OCI-LY3 (cell line): ENCODE results near the gene SP8.
"Not testable (repeated sequence)": the region's sequence is repeated elsewhere in the genome, so short reads cannot be mapped to it uniquely, and the experiment has no call there.

Experiments
- H2AFZ ChIP-seq: fragments of 200-600, 300-600 bp; shearing (Covaris generic); 2 replicates; pipeline ENCODE4 v1.6.0; 2014; ENCODE audit warnings: antibody characterized with exemption, low read depth, low read length
- H3K27ac ChIP-seq: fragments of 200-600, 300-600 bp; sonication (generic); 2 replicates; pipeline ENCODE4 v1.5.1; 2014; ENCODE audit warnings: mild to moderate bottlenecking, low read length, moderate library complexity, mixed read lengths
- H3K27me3 ChIP-seq: fragments of 200-600, 300-600 bp; sonication (generic); 2 replicates; pipeline ENCODE4 v1.6.1; 2014; ENCODE audit warnings: low read depth, low read length, mixed read lengths
- H3K36me3 ChIP-seq: fragments of 200-600, 300-600 bp; sonication (generic); replicated peaks from 2 replicates; pipeline ENCODE3; 2014; ENCODE audit warnings: low read depth, low read length, mixed read lengths
- H3K4me1 ChIP-seq: fragments of 300-600, 200-600 bp; sonication (generic); 2 replicates; pipeline ENCODE4 v1.6.1; 2014; ENCODE audit warnings: low read length, mixed read lengths
- H3K4me2 ChIP-seq: fragments of 200-600, 300-600 bp; sonication (generic); 2 replicates; pipeline ENCODE4 v1.6.1; 2014; ENCODE audit warnings: low read length, mixed read lengths
- H3K4me3 ChIP-seq: fragments of 300-600, 200-600 bp; sonication (generic); 2 replicates; pipeline ENCODE4 v1.5.1; 2014; ENCODE audit warnings: antibody characterized with exemption, mild to moderate bottlenecking, low read length, moderate library complexity
- H3K79me2 ChIP-seq: fragments of 300-600, 200-600 bp; shearing (Covaris generic); 2 replicates; pipeline ENCODE4 v1.6.1; 2014; ENCODE audit warnings: mild to moderate bottlenecking, low read length, mixed read lengths
- H3K9ac ChIP-seq: fragments of 300-600, 200-600 bp; shearing (Covaris generic); 2 replicates; pipeline ENCODE4 v1.6.0; 2014; ENCODE audit warnings: mild to moderate bottlenecking, low read length, moderate library complexity
- H3K9me3 ChIP-seq: fragments of 200-600, 300-600 bp; shearing (Covaris generic); 2 replicates; pipeline ENCODE4 v1.6.1; 2014; ENCODE audit warnings: low read length, mixed read lengths; ENCODE audit not compliant: insufficient read depth
- H4K20me1 ChIP-seq: fragments of 200-600, 300-600 bp; sonication (generic); 2 replicates; pipeline ENCODE4 v1.6.1; 2016; ENCODE audit warnings: low read length, mixed read lengths; ENCODE audit not compliant: insufficient read depth
- EZH2phosphoT487 ChIP-seq: fragments of 200-600 bp; shearing (Covaris generic); IDR thresholded peaks from 2 replicates; pipeline ENCODE4 v1.6.1; 2018; ENCODE audit warnings: antibody characterized with exemption, mixed run types, low read depth
- TF ChIP-seq, protein P1 (sequence below): fragments of 200-600, 300-600 bp; sonication (generic); IDR thresholded peaks from 2 replicates; pipeline ENCODE4 v1.5.1; 2014; ENCODE audit warnings: antibody characterized with exemption, low read length, low read depth

The SP8 gene

DNA sequence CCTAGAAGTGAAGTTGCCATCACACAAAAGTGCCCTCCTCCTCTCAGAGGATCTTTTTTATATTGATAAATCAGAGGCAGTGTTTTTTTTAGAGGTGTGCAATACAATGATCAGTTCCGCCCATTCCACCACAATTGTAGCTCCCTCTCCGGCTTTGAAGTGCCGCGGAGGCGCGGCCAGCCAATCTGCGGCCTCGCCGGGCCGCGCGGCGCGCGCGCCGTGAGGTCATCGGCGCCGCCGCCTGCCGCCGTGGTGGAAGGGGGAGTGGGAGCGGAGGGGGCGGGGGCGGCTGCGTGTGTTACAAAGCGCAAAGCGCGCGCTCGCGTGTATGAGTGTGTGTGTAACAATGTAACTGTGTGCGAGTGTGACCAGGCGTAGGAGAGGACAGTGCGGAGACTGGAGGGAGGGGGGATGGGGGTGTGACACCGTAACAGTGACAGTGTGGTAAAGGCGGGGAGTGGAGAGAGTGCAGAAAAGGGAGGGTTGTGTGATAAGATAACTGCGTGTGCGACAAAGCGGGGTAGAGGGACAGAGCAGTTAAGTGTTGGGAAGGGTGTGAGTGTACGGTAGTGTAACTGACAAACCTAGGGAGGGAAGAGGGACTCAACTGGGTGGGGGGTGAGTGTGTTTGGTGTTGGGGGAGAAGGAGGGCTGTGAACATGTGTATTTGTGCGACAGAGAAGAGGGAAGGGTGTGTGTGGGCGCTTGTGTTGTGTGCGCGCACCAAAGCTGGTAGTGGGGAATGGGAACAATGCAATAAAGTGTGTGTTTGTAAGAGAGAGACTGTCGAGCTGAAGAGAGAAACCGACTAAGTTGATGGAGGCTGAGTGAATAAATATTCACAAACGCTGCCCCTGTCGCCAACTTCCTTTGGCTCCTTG lies at the start of gene SP8:
Gene SP8 (minus strand): TSS at position 108 of the 881 bp plus-strand sequence. CDS start 88 bp downstream, at position 20.
- Histone ChIP-seq H3K27me3 (no peaks in the 10 kb centered on the region), H3K9me3 (no peaks in the 10 kb centered on the region), H3K4me1 (peaks cover 5% of the 10 kb centered on the region; the same call in 1 of the 2 replicates), H2AFZ (no peak within 1 kb of the TSS), H3K4me2 (no peak within 1 kb of the TSS), H3K79me2 (no peaks in the 10 kb centered on the region), H3K36me3 (no peaks in the 10 kb centered on the region), H3K4me3 (no peak within 1 kb of the TSS), H3K27ac (no peak within 1 kb of the TSS), H3K9ac (no peak within 1 kb of the TSS), H4K20me1 (no peaks in the 10 kb centered on the region)
- TF ChIP-seq, protein P1, sequence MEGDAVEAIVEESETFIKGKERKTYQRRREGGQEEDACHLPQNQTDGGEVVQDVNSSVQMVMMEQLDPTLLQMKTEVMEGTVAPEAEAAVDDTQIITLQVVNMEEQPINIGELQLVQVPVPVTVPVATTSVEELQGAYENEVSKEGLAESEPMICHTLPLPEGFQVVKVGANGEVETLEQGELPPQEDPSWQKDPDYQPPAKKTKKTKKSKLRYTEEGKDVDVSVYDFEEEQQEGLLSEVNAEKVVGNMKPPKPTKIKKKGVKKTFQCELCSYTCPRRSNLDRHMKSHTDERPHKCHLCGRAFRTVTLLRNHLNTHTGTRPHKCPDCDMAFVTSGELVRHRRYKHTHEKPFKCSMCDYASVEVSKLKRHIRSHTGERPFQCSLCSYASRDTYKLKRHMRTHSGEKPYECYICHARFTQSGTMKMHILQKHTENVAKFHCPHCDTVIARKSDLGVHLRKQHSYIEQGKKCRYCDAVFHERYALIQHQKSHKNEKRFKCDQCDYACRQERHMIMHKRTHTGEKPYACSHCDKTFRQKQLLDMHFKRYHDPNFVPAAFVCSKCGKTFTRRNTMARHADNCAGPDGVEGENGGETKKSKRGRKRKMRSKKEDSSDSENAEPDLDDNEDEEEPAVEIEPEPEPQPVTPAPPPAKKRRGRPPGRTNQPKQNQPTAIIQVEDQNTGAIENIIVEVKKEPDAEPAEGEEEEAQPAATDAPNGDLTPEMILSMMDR = no peak
- no peak for TF ChIP-seq EZH2phosphoT487

GRCh38 chr7:20836424-20836823 lies 49.7 kb upstream of the SP8 start:
- H2AFZ ChIP-seq, H3K36me3 ChIP-seq, H4K20me1 ChIP-seq, H3K9me3 ChIP-seq, H3K27me3 ChIP-seq: not testable (repeated sequence)
- Histone ChIP-seq H3K79me2 (peaks cover 11% of the 10 kb centered on the region), H3K4me1 (peaks cover 33% of the 10 kb centered on the region), H3K27ac (peak overlapping the region; percentile 92), H3K9ac (peak overlapping the region; percentile 65), H3K4me3 (peak overlapping the region; percentile 72), H3K4me2 (peak overlapping the region; percentile 82)

- peaks cover 3% of the 10 kb centered on the region for H3K36me3 ChIP-seq
- H3K4me3 ChIP-seq = peak overlapping the region; percentile 75
Measured at GRCh38 chr7:20835111-20835750, 48.5 kb upstream of the SP8 start.

DNA sequence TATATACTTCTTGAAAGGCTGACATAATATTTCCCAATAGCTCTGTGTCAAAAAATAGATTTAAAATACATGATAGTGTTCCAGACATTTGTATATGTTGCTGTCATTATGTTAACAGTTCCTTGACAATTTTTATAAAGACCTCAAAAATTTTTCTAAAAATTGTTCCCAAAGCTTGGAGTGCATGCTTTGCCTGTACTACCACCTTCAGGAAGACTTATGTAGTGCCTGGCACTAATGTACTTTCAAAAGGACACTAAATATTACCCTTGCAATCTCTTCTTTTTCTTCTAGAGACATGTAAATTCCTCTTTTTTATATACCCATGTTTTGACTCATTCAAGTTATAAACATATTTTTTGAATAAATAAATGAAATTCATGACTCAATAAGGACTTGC lies 48.0 kb upstream of the SP8 start:
- peaks cover 3% of the 10 kb centered on the region for H3K36me3 ChIP-seq
- TF ChIP-seq EZH2phosphoT487 = no peak
- TF ChIP-seq, protein P1 = peak; percentile 68
- H3K9ac ChIP-seq = peak overlapping the region; percentile 54
- H3K27ac ChIP-seq = peak overlapping the region; percentile 47
- peak overlapping the region; percentile 75 for H3K4me3 ChIP-seq
- no peaks in the 10 kb centered on the region for H3K9me3 ChIP-seq
- no peaks in the 10 kb centered on the region for H3K27me3 ChIP-seq
- H3K4me2 ChIP-seq = peak overlapping the region; percentile 73
- peaks cover 36% of the 10 kb centered on the region for H3K4me1 ChIP-seq
- H4K20me1 ChIP-seq = no peaks in the 10 kb centered on the region
- H3K79me2 ChIP-seq = peaks cover 11% of the 10 kb centered on the region
- H2AFZ ChIP-seq = peak overlapping the region; percentile 33; the same call in 1 of the 2 replicates

More at GRCh38 chr7:20835111-20835750, 48.5 kb upstream of the SP8 start:
- peak overlapping the region; percentile 33; the same call in 1 of the 2 replicates for H2AFZ ChIP-seq
- TF ChIP-seq, protein P1 = no peak
- TF ChIP-seq EZH2phosphoT487 = no peak
- peak overlapping the region; percentile 54 for H3K9ac ChIP-seq
- no peaks in the 10 kb centered on the region for H3K27me3 ChIP-seq
- no peaks in the 10 kb centered on the region for H4K20me1 ChIP-seq
- H3K79me2 ChIP-seq = peaks cover 11% of the 10 kb centered on the region
- peak overlapping the region; percentile 73 for H3K4me2 ChIP-seq
- peaks cover 33% of the 10 kb centered on the region for H3K4me1 ChIP-seq
- H3K27ac ChIP-seq = peak overlapping the region; percentile 47
- H3K9me3 ChIP-seq = no peaks in the 10 kb centered on the region
